ENCODE measurements around the gene TBX4. TPM values are rescaled to one million over a fixed set of nuclear protein-coding genes. Genes with fewer than 3 reads are reported as not detected.
A peak's percentile ranks its signal among the peaks of the same experiment; 100 is the strongest.

TBX4 gene
- total and polyA plus RNA-seq, 2 of the 13 experiments (the other 11 are each of a cell fraction or from before 2014, with no cell fraction given), result 0.11 to 1.1 TPM

DNA sequence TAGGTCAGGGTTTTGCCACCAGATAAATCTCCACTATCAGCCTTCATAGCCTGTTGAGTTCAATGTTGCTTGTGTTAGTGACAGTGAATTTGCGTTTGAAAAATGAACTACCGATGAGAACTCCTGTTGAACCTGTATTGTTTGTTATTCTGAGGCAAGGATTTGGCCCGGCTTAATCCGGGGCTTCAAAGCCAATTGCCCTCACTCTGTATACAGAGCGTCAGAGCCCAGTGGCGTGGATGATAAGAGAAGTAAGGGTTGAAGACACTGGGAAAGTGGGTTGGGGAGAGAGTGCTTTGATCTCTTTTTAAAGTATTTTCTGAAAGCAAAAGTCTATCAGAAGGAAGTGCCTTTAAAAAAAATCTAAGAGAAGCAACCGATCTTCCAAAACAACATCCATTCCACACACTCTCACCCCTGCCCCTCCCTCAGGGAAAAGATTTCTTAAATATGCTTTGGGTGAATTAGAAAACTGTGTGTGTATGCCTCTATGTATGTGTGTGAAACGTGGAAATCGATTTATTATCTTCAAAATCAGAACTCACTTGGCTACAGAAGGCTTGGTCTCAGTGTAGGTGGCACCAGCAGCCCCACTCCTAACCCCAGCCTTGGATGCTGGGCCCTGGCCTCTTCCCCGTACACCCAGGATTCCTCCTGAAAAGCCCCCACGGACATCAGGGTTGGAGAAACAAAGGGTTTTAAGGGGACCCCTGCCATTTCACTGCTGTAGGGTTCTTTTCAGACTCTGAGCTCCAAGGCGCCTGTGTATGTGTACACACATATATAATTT, 8.8 kb downstream of the TBX4 start (continued):
- TF ChIP-seq ZNF609 (CRISPR knock-in tag; IDR thresholded peaks at IDR 0.05; ENCODE audit: borderline replicate concordance) (peak; percentile 87; the same call in 1 of the 2 replicates), CC2D1A (CRISPR knock-in tag; IDR thresholded peaks at IDR 0.05) (no peak), BRCA1 (CRISPR knock-in tag; IDR thresholded peaks at IDR 0.05) (no peak), TFDP2 (CRISPR knock-in tag; IDR thresholded peaks at IDR 0.05) (no peak), SYNCRIP (IDR thresholded peaks at IDR 0.05; ENCODE audit: insufficient read depth, low read depth, low read length) (no peak), ZNF597 (CRISPR knock-in tag; IDR thresholded peaks at IDR 0.05) (no peak), ZMAT3 (CRISPR knock-in tag; conservative IDR thresholded peaks at IDR 0.05) (no peak), ZMYM2 (CRISPR knock-in tag; IDR thresholded peaks at IDR 0.05) (0 out of 2 replicates have a peak, but pooled peaks have one; percentile 41), CEBPB (IDR thresholded peaks at IDR 0.05; ENCODE audit: borderline replicate concordance, low read depth, low read length) (peak; percentile 5; the same call in 1 of the 2 replicates), MBD4 (IDR thresholded peaks at IDR 0.05; ENCODE audit: borderline replicate concordance, low read length) (no peak), MLLT10 (CRISPR knock-in tag; IDR thresholded peaks at IDR 0.05) (no peak), PHB2 (IDR thresholded peaks at IDR 0.05; ENCODE audit: partially characterized antibody) (no peak)
- TF ChIP-seq, protein P1, sequence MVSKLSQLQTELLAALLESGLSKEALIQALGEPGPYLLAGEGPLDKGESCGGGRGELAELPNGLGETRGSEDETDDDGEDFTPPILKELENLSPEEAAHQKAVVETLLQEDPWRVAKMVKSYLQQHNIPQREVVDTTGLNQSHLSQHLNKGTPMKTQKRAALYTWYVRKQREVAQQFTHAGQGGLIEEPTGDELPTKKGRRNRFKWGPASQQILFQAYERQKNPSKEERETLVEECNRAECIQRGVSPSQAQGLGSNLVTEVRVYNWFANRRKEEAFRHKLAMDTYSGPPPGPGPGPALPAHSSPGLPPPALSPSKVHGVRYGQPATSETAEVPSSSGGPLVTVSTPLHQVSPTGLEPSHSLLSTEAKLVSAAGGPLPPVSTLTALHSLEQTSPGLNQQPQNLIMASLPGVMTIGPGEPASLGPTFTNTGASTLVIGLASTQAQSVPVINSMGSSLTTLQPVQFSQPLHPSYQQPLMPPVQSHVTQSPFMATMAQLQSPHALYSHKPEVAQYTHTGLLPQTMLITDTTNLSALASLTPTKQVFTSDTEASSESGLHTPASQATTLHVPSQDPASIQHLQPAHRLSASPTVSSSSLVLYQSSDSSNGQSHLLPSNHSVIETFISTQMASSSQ (IDR thresholded peaks at IDR 0.05; ENCODE audit: low read depth), result peak; percentile 53
- TF ChIP-seq, protein P1 (CRISPR knock-in tag; IDR thresholded peaks at IDR 0.05; ENCODE audit: borderline replicate concordance), result peak; percentile 66; the same call in 1 of the 2 replicates
- TF ChIP-seq, protein P2, sequence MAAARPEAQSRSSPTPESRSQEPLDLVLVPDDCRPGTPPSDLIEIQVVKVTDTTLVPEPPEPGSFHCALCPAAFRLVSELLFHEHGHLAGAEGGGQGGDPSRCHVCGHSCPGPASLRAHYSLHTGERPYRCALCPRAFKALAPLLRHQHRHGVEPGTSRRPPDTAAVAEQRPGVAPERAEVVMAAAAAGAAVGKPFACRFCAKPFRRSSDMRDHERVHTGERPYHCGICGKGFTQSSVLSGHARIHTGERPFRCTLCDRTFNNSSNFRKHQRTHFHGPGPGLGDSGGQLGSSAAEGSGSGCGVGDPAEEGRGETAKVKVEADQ (CRISPR knock-in tag; IDR thresholded peaks at IDR 0.05; ENCODE audit: borderline replicate concordance), result no peak

All from HepG2 (cell line).